SU-DHL-6 (cell line): Measurements from ENCODE around the gene SCML2.
"Not testable (repeated sequence)": the region's sequence is repeated elsewhere in the genome, so short reads cannot be mapped to it uniquely, and the experiment has no call there.

Experiments used
- EZH2phosphoT487 ChIP-seq: fragments of 200-600 bp; sonication (generic), shearing (Covaris generic); conservative IDR thresholded peaks from 2 replicates; pipeline ENCODE4 v1.6.1; 2018; ENCODE audit warnings: mild to moderate bottlenecking, antibody characterized with exemption, low read length, moderate library complexity, mixed read lengths
- TF ChIP-seq, protein P1 (sequence below): fragments of 200-600 bp; sonication (generic); IDR thresholded peaks from one replicate; pipeline ENCODE4 v1.5.1; 2017; ENCODE audit warnings: antibody characterized with exemption, mild to moderate bottlenecking, low read length, moderate library complexity; ENCODE audit not compliant: insufficient read depth, poor library complexity, severe bottlenecking

DNA sequence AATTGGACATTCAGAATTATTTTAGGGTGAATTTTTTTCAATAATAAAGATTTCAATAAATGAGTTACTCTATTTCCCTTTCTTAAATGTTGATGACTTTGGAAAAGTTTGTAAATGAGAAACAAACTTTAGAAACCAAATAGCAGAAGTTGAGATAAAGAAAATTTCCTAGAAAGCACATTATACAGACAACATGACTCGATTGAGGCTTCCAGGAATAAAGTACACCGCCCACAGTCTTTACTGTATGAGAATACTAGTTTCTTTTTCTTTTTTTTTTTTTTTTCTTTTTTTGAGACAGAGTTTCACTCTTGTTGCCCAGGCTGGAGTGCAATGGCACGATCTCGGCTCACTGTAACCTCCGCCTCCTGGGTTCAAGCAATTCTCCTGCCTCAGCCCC, 14.6 kb upstream of the SCML2 start:
- TF ChIP-seq, protein P1, sequence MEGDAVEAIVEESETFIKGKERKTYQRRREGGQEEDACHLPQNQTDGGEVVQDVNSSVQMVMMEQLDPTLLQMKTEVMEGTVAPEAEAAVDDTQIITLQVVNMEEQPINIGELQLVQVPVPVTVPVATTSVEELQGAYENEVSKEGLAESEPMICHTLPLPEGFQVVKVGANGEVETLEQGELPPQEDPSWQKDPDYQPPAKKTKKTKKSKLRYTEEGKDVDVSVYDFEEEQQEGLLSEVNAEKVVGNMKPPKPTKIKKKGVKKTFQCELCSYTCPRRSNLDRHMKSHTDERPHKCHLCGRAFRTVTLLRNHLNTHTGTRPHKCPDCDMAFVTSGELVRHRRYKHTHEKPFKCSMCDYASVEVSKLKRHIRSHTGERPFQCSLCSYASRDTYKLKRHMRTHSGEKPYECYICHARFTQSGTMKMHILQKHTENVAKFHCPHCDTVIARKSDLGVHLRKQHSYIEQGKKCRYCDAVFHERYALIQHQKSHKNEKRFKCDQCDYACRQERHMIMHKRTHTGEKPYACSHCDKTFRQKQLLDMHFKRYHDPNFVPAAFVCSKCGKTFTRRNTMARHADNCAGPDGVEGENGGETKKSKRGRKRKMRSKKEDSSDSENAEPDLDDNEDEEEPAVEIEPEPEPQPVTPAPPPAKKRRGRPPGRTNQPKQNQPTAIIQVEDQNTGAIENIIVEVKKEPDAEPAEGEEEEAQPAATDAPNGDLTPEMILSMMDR, result not testable (repeated sequence)
- TF ChIP-seq EZH2phosphoT487, result not testable (repeated sequence)
